OCI-LY3 (cell line): ENCODE results near the gene SLC35D3.

Experiments used
- CTCF ChIP-seq: fragments of 200-600, 300-600 bp; sonication (generic); IDR thresholded peaks from 2 replicates; pipeline ENCODE4 v1.5.1; 2014; ENCODE audit warnings: antibody characterized with exemption, low read length, low read depth
- EZH2phosphoT487 ChIP-seq: fragments of 200-600 bp; shearing (Covaris generic); IDR thresholded peaks from 2 replicates; pipeline ENCODE4 v1.6.1; 2018; ENCODE audit warnings: antibody characterized with exemption, mixed run types, low read depth

GRCh38 chr6:136922685-136923006, 545 bp downstream of the SLC35D3 start:
- TF ChIP-seq CTCF (no peak), EZH2phosphoT487 (no peak)
